ENCODE results near the gene HOXB3. TPM values are rescaled to one million over a fixed set of nuclear protein-coding genes. Genes with fewer than 3 reads are reported as not detected.
A peak's percentile ranks its signal among the peaks of the same experiment; 100 is the strongest.

HOXB3 gene
- total RNA-seq, 4 donors from 2014 or later = 25.7 to 57.1 (median 34.9) TPM

DNA sequence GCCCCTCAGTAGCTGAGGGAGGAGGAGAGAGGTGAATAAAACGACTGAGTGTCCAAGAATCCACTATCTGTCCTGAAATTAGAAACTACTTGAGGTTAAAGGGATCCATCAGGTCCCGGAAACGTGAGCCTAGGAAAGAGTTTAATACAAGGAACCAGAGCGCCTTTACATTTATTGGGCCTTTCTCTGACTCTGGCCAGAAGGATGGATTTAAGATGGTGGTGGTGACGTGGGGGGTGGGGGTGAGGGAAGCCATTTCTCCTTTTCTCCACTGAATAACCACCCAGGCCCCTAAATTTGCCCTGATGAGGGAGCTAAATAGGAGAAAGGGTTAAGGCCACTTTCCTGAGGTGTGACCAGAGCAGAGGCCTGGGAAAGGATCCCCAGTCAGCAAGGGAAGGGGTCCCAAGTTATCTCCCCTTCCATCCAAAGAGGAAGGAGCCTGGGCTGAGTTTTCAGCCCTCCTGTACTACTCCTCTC, 37.1 kb upstream of the HOXB3 start:
- intact Hi-C loops (cut with DNase I; ENCODE audit: low total_unique reads) = no loop called here
- Histone ChIP-seq H3K27ac (peak overlapping the region; percentile 86 to 93 (median 89)), H3K4me1 (peaks cover 12 to 69% (median 60%) of the 10 kb centered on the region in 4 donors), H3K4me3 (peak overlapping the region in 3 of 4 donors; percentile 35 to 66 (median 50)), H3K27me3 (peaks cover 99% of the 10 kb centered on the region), H3K9me3 (no peaks in the 10 kb centered on the region), H3K36me3 (no peaks in the 10 kb centered on the region)
- DNase-seq = peak; percentile 7
- WGBS, 2 donors (ENCODE audit: low coverage in 1 of 2) = 24 to 28% methylated on average over 5 of the region's 5 CpGs
- TF ChIP-seq EP300 (IDR thresholded peaks at IDR 0.05; ENCODE audit: low read depth) (no peak), CTCF (IDR thresholded peaks at IDR 0.05) (no peak)
- in situ Hi-C loops (cut with MboI; ENCODE audit: low pct_ligation_motif_present in 1 of 4, low pct_unique_long_range_greater_than_20kb in 1 of 4, low sequenced_read_pairs in 3 of 4) = no loop called here

DNA sequence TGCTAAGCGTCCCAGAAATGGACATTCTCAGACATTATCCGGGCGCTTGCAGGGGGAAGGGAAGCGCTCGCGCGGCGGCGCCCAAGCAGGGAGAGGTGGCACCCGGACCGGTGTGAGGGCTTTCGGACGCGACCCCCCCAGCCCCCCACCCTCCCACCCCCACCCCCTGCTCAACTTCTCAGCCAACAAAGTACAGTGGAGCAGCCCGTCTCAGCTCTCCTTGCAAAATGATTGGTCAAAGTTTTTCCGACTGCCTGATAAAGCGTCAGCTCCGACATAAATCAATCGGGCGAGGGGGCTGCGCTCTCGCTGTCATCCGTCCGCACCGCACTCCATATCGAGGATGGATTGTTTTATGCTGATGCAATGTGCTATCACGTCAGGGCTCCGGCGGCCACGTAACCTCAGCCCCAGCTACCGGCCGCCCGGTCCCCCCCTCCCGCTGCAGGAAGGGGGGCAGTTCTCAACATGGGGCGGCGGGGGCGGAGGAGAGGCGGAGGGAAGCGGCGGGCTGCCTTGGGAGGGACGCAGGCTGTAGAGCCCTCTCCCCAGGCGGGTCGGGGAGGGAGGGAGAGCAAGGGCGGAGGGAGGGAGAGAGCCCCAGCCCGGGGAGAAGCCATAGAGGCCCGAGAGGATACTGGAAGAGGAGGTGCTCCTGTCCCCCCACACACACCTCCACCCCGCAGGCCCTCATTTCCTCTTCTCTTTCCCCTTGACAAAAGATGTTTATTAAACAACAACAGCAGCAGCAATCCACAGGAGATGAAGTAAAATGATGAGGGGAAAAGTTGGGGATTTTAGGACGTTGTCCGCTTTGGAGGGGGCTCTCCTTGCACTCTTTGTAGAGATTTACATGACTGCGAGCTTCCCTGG, 36.4 kb upstream of the HOXB3 start, which contains the start of gene HOXB9:
HOXB9 (minus strand) TSS at position 114 of the 873 bp plus-strand sequence; CDS start at position 25, 89 bp downstream.
- peaks cover 100% of the 10 kb centered on the region for H3K27me3 ChIP-seq
- 2 to 20% methylated on average over 3 to 43 of the region's 50 CpGs for WGBS, 2 donors (ENCODE audit: low coverage in 1 of 2)
- intact Hi-C loops (cut with DNase I; ENCODE audit: low total_unique reads) = no loop called here
- in situ Hi-C loops (cut with MboI; ENCODE audit: low pct_ligation_motif_present in 1 of 4, low pct_unique_long_range_greater_than_20kb in 1 of 4, low sequenced_read_pairs in 3 of 4) = no loop called here
- H3K27ac ChIP-seq = peak within 1 kb of the TSS; percentile 86 to 93 (median 89)
- peak; percentile 23 to 66 (median 63) for TF ChIP-seq POLR2AphosphoS5 (IDR thresholded peaks at IDR 0.05)
- TF ChIP-seq EP300 (IDR thresholded peaks at IDR 0.05; ENCODE audit: low read depth) = no peak
- TF ChIP-seq POLR2A (IDR thresholded peaks at IDR 0.05) = peak; percentile 43
- no peaks in the 10 kb centered on the region for H3K36me3 ChIP-seq
- H3K4me3 ChIP-seq = peak within 1 kb of the TSS; percentile 22 to 66 (median 42)
- peaks cover 12 to 65% (median 56%) of the 10 kb centered on the region in 4 donors for H3K4me1 ChIP-seq
- peak; percentile 80 for DNase-seq
- H3K9me3 ChIP-seq = no peaks in the 10 kb centered on the region

- peaks cover 100% of the 10 kb centered on the region for H3K27me3 ChIP-seq
- peaks cover 12 to 70% (median 57%) of the 10 kb centered on the region in 4 donors for H3K4me1 ChIP-seq
- peak; percentile 89 for DNase-seq
- no peak for TF ChIP-seq CTCF (IDR thresholded peaks at IDR 0.05)
- TF ChIP-seq POLR2AphosphoS5 (IDR thresholded peaks at IDR 0.05) = peak; percentile 24 to 79 (median 75)
- no peak for TF ChIP-seq EP300 (IDR thresholded peaks at IDR 0.05; ENCODE audit: low read depth)
- TF ChIP-seq POLR2A (IDR thresholded peaks at IDR 0.05) = peak; percentile 80
- no peaks in the 10 kb centered on the region for H3K9me3 ChIP-seq
- H3K4me3 ChIP-seq = peak overlapping the region; percentile 22 to 66 (median 42)
- intact Hi-C loops (cut with DNase I; ENCODE audit: low total_unique reads) = no loop called here
- in situ Hi-C loops (cut with MboI; ENCODE audit: low pct_ligation_motif_present in 1 of 4, low pct_unique_long_range_greater_than_20kb in 1 of 4, low sequenced_read_pairs in 3 of 4) = no loop called here
- H3K36me3 ChIP-seq = no peaks in the 10 kb centered on the region
- H3K27ac ChIP-seq = peak overlapping the region; percentile 86 to 93 (median 89)
- 0 to 1% methylated on average over 6 to 69 of the region's 69 CpGs for WGBS, 2 donors (ENCODE audit: low coverage in 1 of 2)
These were observed 35.6 kb upstream of the HOXB3 start for GRCh38 chr17:48625495-48626244.

- peak; percentile 51 for DNase-seq
- H3K27me3 ChIP-seq = peaks cover 100% of the 10 kb centered on the region
- H3K27ac ChIP-seq = peak overlapping the region; percentile 86 to 93 (median 89)
- intact Hi-C loops (cut with DNase I; ENCODE audit: low total_unique reads) (no loop called here), in situ Hi-C loops (cut with MboI; ENCODE audit: low pct_ligation_motif_present in 1 of 4, low pct_unique_long_range_greater_than_20kb in 1 of 4, low sequenced_read_pairs in 3 of 4) (no loop called here)
- TF ChIP-seq POLR2AphosphoS5 (IDR thresholded peaks at IDR 0.05) = peak; percentile 4 to 61 (median 36)
- TF ChIP-seq EP300 (IDR thresholded peaks at IDR 0.05; ENCODE audit: low read depth) = no peak
- WGBS, 2 donors (ENCODE audit: low coverage in 1 of 2) = 6 to 15% methylated on average over 4 to 56 of the region's 66 CpGs
- H3K36me3 ChIP-seq = no peaks in the 10 kb centered on the region
- no peaks in the 10 kb centered on the region for H3K9me3 ChIP-seq
- peaks cover 12 to 78% (median 57%) of the 10 kb centered on the region in 4 donors for H3K4me1 ChIP-seq
- H3K4me3 ChIP-seq = peak overlapping the region; percentile 22 to 66 (median 42)
These were observed 34.8 kb upstream of the HOXB3 start for GRCh38 chr17:48624544-48625494.

All from transverse colon (tissue), 4 donors.